Testis (tissue), 2 donors: ENCODE data around the gene SBF1.

Experiments used
- CTCF ChIP-seq, 3 experiments: fragments of 450-650 bp in 2 of 3; fragments of 200-600 bp in 1 of 3; sonication (generic) in 1 of 3; IDR thresholded peaks; one replicate each; pipeline ENCODE4 v1.5.1; 2016 to 2019; ENCODE audit warnings: antibody characterized with exemption in 3 of 3, mild to moderate bottlenecking in 2 of 3, moderate library complexity in 1 of 3
- POLR2A ChIP-seq: fragments of 450-650 bp; IDR thresholded peaks from one replicate; pipeline ENCODE4 v1.6.1; 2017; ENCODE audit warnings: antibody characterized with exemption, mild to moderate bottlenecking, moderate library complexity

GRCh38 chr22:50425179-50425916 lies 49.5 kb downstream of the SBF1 start:
- TF ChIP-seq POLR2A = no peak
- TF ChIP-seq CTCF (IDR thresholded peaks at IDR 0.05) = no peak
